ENCODE data around the gene LRRC28. TPM values are rescaled to one million over a fixed set of nuclear protein-coding genes. Genes with fewer than 3 reads are reported as not detected.

The LRRC28 gene
- total and polyA plus RNA-seq, 2 donors, result 14.3 to 34.7 TPM

DNA sequence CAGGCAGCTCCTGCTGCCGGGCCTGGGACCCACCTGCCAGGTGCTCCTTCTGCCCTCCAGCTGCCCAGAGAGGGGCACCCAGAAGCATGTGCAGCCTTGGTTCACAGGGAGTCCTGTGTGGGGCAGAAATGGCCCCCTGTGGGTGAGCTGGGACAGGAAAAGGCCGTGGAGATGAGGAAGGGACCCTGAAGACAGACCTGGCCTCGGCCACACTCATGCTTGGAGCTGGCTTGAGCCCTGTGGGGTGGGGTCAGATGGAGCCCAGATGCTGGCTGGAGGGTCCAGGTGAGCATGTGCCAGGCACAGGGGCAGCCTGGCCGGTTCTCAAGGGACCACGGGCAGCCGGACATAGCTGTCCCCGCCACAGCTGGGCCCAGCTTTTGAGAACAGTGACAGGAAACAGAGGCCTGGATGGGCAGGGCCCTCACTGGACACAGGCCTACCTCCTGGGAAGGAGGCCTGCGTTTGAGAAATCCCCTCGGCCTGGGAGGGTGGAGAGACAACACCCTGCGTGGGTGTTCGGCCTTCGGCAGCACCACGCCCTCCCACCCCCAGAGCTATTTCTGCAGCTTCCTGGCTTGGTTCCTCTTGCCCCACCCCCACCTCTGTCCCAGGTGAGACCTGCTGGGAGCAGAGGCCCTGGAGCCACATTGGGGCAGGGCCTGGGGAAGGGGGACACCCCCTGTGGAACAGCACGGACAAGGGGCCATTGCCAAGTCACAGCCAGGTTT, 181.9 kb downstream of the LRRC28 start:
- H3K27ac ChIP-seq (ENCODE audit: low read depth), result no peak overlapping the region

DNA sequence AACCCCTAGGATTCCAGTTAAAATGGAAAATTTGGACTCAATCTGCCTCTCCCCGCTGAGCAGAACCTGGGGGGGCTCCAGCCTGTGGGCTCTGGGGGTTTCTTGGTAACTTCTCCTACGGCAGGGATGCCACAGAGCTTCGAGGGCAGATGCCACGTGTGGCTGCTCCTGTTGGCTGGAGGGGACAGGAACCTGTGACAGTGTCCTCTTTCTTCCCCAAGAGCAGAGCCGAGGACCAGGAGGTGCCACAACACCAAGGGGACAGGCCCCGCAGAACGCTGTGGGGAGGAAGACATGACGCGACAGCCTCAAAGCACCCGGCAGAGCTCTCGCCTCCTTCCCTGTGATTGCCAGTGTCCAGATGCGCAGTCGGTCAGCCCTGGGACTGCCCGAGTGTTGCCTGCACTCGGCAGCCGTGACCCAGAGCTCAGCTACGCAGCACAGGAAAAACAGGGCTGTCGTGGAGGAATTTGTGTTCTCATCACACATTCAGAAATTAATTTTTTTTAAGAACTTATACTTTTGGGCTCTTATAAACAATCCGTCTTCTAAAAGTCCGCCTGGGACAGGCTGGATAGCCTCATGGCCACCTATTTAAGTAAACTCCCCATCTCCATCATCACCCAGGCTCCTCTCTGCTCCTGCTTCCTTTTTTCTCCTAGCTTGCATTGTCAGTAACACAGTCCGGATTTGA, 182.6 kb downstream of the LRRC28 start:
- no peak overlapping the region for H3K4me3 ChIP-seq (ENCODE audit: low read depth, low read length)
- no peak for DNase-seq (ENCODE audit: extremely low spot score)
- H3K4me1 ChIP-seq (ENCODE audit: insufficient read depth), result no peaks in the 10 kb centered on the region
- no peaks in the 10 kb centered on the region for H3K36me3 ChIP-seq (ENCODE audit: insufficient read depth)
- WGBS, result 92% methylated on average over 21 of the region's 21 CpGs
- H3K27ac ChIP-seq (ENCODE audit: low read depth), result no peak overlapping the region

More for the DNA sequence above, 181.9 kb downstream of the LRRC28 start:
- no peaks in the 10 kb centered on the region for H3K36me3 ChIP-seq (ENCODE audit: insufficient read depth)
- WGBS, result 56% methylated on average over 14 of the region's 14 CpGs
- no peak for DNase-seq (ENCODE audit: extremely low spot score)
- no peak overlapping the region for H3K4me3 ChIP-seq (ENCODE audit: low read depth, low read length)
- no peaks in the 10 kb centered on the region for H3K4me1 ChIP-seq (ENCODE audit: insufficient read depth)

DNA sequence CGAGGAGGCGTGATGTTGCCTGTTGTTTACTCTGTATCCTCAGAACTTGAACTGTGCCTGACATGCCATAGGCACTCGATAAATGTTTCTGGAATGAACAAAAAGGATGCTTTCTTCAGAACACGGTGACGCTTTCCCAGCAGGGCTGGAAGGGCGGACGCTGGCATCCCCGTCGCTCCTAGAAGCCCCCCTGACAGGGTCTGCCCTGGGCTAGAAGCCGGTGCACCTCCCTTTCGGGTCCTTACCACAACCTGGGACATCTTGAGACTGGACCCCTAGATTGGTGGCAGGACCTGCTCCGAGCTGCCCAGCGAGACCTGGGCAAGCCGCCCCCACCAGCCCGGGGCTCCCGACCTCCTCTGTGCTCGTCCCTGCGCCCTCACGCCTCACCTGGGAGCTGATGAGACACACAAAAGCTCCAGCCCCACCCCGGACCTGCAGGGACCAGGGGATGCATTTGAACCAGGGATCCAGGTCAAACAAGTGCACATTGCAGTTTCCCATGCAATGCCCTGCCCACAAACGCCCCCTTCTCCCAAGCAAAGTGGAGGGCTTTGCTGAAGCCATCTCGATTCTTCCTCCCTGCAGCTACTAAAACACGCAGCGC, 183.3 kb downstream of the LRRC28 start:
- Histone ChIP-seq H3K36me3 (ENCODE audit: insufficient read depth) (no peaks in the 10 kb centered on the region), H3K4me3 (ENCODE audit: low read depth, low read length) (no peak overlapping the region), H3K4me1 (ENCODE audit: insufficient read depth) (no peaks in the 10 kb centered on the region), H3K27ac (ENCODE audit: low read depth) (no peak overlapping the region)
- 88% methylated on average over 23 of the region's 24 CpGs for WGBS
- DNase-seq (ENCODE audit: extremely low spot score), result no peak

DNA sequence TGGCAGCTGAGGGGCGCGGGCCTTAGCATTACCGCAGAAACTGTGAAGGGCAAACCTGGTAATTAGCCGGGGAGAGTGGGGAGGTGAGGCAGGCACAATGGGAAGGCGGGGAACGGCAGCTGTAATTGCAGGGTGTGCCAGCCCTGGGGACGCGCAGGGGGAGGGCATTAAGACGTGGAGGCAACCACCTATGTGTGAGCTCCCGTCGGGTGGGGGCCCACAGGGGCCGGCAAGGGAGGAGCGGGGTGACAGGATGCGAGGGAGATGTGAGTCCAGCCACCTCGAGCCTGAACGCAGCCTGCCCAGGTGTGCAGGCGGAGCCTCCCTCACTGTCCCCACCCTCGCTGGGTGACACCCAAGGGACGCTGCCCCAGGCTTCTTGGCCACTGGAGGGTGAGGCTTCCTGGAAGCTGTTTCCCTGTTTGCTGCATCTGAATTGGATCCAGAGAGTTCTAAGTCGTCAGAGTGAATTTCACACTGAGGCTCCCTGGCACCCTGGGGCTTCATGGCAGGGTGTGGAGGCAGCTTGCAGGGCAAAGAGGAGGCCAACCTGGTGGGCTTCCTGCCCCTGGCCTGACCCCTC, 183.9 kb downstream of the LRRC28 start:
- Histone ChIP-seq H3K27ac (ENCODE audit: low read depth) (no peak overlapping the region), H3K4me3 (ENCODE audit: low read depth, low read length) (no peak overlapping the region)
- no peak for DNase-seq (ENCODE audit: extremely low spot score)

DNA sequence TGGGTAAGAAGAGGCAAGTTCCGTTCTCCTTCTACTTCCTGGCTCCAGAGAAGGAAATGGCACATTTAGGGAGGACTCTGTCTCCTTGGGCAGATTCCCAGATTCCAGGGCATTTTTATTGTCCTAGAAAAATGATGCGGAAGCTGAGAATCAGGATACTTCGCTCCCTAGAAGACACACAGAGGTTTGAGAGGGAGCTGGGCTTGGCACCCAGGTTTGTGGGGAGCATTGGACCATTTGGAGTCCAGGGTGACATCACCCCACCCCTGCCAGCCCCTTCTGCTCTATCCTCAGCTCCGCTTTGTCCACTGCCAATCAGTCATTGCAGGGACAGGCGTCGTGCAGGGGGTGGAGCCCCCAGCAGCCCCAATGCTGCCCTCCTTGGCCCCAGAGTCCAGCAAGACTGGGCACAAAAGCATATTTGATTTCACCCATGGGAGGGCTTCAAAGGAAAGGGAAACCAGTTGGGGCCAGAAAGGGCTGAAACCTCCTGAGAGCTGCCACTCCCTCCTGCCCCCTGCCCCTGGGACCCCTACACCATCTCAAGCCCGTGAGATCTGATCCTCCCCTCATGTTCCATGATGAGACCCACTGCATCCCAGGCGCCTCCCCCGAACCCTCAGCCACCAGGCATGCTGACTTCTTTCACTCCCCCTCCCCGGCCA, 184.7 kb downstream of the LRRC28 start:
- no peaks in the 10 kb centered on the region for H3K4me1 ChIP-seq (ENCODE audit: insufficient read depth)

More for the DNA sequence above, 183.9 kb downstream of the LRRC28 start:
- WGBS, result 73% methylated on average over 20 of the region's 20 CpGs
- Histone ChIP-seq H3K4me1 (ENCODE audit: insufficient read depth) (no peaks in the 10 kb centered on the region), H3K36me3 (ENCODE audit: insufficient read depth) (no peaks in the 10 kb centered on the region)

DNA sequence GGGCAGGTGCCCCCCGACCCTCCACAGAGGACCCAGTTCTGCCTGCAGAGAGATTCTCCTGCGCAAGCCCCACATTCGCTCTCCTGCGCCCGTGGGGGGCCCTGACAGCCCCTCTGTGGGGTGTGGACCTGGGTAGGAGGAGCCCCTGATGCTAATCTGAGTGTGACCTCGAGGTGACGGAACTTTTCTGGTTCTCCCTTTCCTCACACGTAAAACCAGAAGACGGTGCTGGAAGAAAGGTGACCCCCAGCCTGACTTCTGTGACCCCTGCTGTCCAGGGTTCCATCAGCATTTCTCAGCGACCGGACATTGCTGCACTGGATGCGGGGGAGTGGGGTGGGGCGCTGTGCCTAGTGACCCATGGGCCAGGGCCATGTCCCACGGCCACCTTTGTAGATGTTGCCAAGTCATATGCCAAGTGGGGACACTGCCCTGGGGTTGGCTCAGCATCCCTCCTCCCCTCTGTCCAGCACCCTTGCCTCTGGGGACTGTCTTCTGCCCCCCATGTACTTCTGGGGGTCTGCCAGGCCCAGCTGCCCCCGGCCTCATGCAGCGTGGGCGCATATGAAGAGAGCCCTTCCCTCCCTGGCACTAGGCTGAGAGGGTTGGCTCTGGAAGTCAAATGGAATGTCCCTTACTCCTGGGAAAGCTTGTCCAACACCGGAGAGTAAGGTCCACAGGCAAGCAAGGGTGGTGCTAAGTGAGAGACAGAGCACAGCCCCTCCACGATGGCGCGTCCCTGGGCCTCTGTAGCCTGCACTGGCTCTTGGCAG, 185.4 kb downstream of the LRRC28 start:
- Histone ChIP-seq H3K36me3 (ENCODE audit: insufficient read depth) (no peaks in the 10 kb centered on the region), H3K4me3 (ENCODE audit: low read depth, low read length) (no peak overlapping the region), H3K4me1 (ENCODE audit: insufficient read depth) (no peaks in the 10 kb centered on the region), H3K27ac (ENCODE audit: low read depth) (no peak overlapping the region)
- DNase-seq (ENCODE audit: extremely low spot score), result no peak
- 87% methylated on average over 21 of the region's 21 CpGs for WGBS

More for the DNA sequence above, 184.7 kb downstream of the LRRC28 start:
- no peak for DNase-seq (ENCODE audit: extremely low spot score)
- no peak overlapping the region for H3K4me3 ChIP-seq (ENCODE audit: low read depth, low read length)
- WGBS, result 78% methylated on average over 10 of the region's 10 CpGs
- H3K27ac ChIP-seq (ENCODE audit: low read depth), result no peak overlapping the region
- H3K36me3 ChIP-seq (ENCODE audit: insufficient read depth), result no peaks in the 10 kb centered on the region

DNA sequence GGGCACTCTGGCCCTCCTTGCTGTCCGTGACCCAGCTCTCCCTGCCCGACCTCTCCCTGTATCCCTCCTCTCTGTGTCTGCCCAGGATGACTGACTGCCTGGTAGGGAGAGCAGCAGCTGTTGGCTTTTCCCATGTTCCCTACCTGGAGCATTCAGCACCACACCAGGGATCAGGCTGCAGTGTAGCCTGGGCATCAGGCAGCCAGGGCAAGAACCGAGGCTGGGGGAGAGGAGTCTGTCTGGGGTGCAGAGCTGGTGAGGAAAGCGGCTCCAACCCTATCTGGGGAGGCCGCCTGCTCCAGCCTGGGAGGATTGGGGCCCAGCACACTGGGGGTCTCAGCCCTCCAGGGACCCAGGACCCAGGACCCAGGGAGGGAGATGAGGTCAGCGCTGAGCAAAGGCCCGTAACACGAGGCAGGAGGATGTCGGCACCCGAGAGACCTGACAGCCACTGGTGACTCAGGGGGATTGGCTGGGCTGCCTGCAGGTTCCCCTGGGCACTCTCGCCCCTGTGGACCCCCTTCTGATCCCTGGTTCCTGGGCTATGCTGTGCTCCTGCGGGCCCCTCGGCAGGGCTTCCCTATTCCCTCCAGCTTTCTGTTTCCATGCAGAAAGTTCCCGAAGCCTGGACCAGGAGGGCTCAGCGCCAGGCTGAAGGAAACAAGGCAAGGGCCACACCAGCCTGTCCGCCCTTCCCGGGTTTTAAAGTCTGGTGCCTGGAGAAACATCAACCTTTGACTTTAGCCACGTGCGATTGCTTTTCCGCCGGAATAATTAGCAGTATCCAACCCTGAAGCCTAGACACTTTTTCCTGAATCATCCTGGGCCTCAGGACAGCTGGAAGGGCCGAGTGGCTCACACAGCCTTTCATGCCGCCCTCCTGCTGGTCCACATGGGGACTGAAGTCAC, 186.3 kb downstream of the LRRC28 start:
- Histone ChIP-seq H3K36me3 (ENCODE audit: insufficient read depth) (no peaks in the 10 kb centered on the region), H3K4me3 (ENCODE audit: low read depth, low read length) (no peak overlapping the region), H3K4me1 (ENCODE audit: insufficient read depth) (no peaks in the 10 kb centered on the region), H3K27ac (ENCODE audit: low read depth) (no peak overlapping the region)
- WGBS, result 90% methylated on average over 23 of the region's 23 CpGs
- no peak for DNase-seq (ENCODE audit: extremely low spot score)

DNA sequence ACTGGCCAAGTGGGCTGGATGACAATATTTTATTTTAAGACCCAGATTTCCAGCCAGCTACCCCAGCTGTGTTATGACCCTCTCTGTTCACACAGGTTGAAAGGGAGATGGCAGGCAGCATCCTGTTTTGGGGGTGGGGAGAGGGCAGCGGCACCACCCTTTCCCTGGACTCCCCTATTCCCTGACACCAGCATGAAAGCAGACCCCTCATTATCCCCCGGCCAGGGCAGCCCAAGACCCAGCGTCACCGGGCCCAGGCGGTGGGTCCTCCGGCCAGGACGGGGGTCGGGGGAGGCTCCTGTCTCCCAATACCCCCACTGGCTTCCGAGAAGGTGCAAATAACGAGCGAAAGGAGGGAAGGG, 186.9 kb downstream of the LRRC28 start:
- 93% methylated on average over 11 of the region's 11 CpGs for WGBS
- Histone ChIP-seq H3K4me3 (ENCODE audit: low read depth, low read length) (no peak overlapping the region), H3K4me1 (ENCODE audit: insufficient read depth) (no peaks in the 10 kb centered on the region), H3K36me3 (ENCODE audit: insufficient read depth) (no peaks in the 10 kb centered on the region), H3K27ac (ENCODE audit: low read depth) (no peak overlapping the region)
- no peak for DNase-seq (ENCODE audit: extremely low spot score)

DNA sequence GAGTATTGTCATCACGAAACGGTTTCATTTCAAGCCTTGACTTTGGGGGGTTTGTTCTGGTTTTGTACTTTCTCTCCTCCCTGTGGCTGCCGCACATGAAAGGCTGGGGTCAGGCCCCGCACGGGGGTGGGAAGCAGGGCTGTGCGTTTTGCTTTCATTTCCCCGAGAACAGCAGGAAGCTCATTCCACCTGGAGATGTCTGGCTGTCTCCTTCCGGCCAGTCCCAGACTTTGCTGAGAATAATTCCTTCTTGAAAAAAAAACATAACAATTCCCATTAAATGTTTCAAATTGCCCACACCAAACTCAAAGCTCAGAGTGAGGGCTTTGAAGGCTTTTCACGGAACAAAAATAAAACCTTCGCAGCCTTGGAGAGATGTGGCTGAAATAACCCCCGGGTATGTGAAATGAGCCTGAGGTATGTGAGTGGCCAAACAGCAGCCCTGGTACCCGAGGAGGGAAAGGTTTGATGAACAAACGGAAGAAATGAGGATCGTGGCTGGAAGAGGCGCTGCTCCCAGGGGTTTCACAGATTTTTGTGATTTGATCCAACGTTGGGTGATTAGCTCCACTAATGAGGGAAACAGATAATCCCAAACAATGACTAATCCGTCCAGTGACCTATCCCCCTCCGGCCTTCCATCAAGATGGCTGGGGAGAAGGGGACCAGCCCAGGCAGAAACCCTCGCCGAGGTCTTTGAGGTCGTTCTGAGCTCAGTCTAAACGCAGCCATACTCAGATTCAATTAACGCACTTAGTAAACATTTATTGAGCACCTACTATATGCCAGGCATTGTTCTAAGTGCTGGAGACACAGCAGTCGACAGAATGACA, 187.6 kb downstream of the LRRC28 start:
- WGBS, result 80% methylated on average over 24 of the region's 24 CpGs
- Histone ChIP-seq H3K36me3 (ENCODE audit: insufficient read depth) (no peaks in the 10 kb centered on the region), H3K4me1 (ENCODE audit: insufficient read depth) (no peaks in the 10 kb centered on the region), H3K4me3 (ENCODE audit: low read depth, low read length) (no peak overlapping the region), H3K27ac (ENCODE audit: low read depth) (no peak overlapping the region)
- no peak for DNase-seq (ENCODE audit: extremely low spot score)

DNA sequence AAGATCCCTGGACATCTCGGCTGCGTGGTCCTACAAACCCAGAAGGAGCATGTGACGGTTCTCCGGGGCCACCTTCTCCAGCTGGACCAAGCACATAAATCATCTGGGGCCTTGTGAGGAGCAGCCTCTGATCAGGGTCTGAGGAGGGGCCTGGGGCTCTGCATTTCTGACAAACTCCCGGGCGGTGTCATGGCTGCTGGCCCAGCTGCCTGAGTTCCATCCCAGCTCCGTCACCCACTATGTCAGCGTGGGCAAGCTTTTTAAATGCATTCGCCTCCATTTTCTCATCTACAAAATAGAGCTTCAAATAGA, 188.2 kb downstream of the LRRC28 start:
- Histone ChIP-seq H3K36me3 (ENCODE audit: insufficient read depth) (no peaks in the 10 kb centered on the region), H3K4me1 (ENCODE audit: insufficient read depth) (no peaks in the 10 kb centered on the region), H3K4me3 (ENCODE audit: low read depth, low read length) (no peak overlapping the region), H3K27ac (ENCODE audit: low read depth) (no peak overlapping the region)
- no peak for DNase-seq (ENCODE audit: extremely low spot score)
- WGBS, result 98% methylated on average over 9 of the region's 9 CpGs

DNA sequence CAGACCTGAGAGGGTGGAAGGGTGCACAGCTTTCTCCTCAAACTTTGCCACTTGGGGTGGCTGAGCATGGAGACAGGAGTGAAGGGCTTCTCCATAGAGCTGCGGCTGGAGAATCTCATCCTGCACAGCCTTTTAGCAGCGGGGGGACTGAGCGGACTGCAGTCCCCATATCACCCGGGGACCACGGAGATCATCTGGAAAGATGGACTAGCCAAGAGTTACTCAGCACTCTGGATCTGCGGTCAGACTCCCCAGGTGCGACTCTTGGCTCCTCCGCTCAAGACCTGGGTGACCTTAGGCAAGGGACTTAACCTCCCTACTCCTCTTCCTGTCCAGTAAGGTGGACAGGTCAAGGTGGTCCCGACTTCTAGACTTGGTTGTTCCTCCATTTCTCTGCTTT, 188.7 kb downstream of the LRRC28 start:
- H3K4me3 ChIP-seq (ENCODE audit: low read depth, low read length), result no peak overlapping the region
- no peak overlapping the region for H3K27ac ChIP-seq (ENCODE audit: low read depth)
- DNase-seq (ENCODE audit: extremely low spot score), result no peak
- 91% methylated on average over 9 of the region's 9 CpGs for WGBS
- no peaks in the 10 kb centered on the region for H3K4me1 ChIP-seq (ENCODE audit: insufficient read depth)
- no peaks in the 10 kb centered on the region for H3K36me3 ChIP-seq (ENCODE audit: insufficient read depth)

Data from urinary bladder (tissue), 4 donors.